Neuronal stem cell (in vitro differentiated cells): ENCODE data around the gene DLG2.

Source experiments
- DNase-seq: peaks from one replicate; pipeline ENCODE4 v3.0.0-alpha.2; 2013; ENCODE audit warnings: low spot score
- H2AFZ ChIP-seq: one replicate; pipeline ENCODE4 v1.6.1; 2013; ENCODE audit warnings: mild to moderate bottlenecking, low read length, inconsistent platforms
- H2AK5ac ChIP-seq: 2 replicates; pipeline ENCODE4 v1.6.1; 2013; ENCODE audit warnings: low read depth, mild to moderate bottlenecking, inconsistent platforms, low read length, moderate library complexity, mixed read lengths
- H2BK120ac ChIP-seq: 2 replicates; pipeline ENCODE4 v1.6.1; 2013; ENCODE audit warnings: low read depth, mild to moderate bottlenecking, inconsistent platforms, low read length, moderate library complexity, mixed read lengths
- H2BK12ac ChIP-seq: one replicate; pipeline ENCODE4 v1.6.1; 2013; ENCODE audit warnings: low read length, inconsistent platforms
- H2BK15ac ChIP-seq: 2 replicates; pipeline ENCODE4 v1.6.1; 2013; ENCODE audit warnings: mild to moderate bottlenecking, low read length, inconsistent platforms, mixed read lengths
- H2BK5ac ChIP-seq: one replicate; pipeline ENCODE4 v1.6.1; 2013; ENCODE audit warnings: inconsistent platforms, mild to moderate bottlenecking, low read length, moderate library complexity
- H3K14ac ChIP-seq: one replicate; pipeline ENCODE4 v1.6.1; 2013; ENCODE audit warnings: low read length, inconsistent platforms
- H3K18ac ChIP-seq: 2 replicates; pipeline ENCODE4 v1.6.1; 2013; ENCODE audit warnings: low read length, inconsistent platforms
- H3K23ac ChIP-seq: 2 replicates; pipeline ENCODE4 v1.6.1; 2013; ENCODE audit warnings: low read depth, mild to moderate bottlenecking, mixed read lengths, low read length, inconsistent platforms; ENCODE audit not compliant: poor library complexity
- H3K27ac ChIP-seq: replicated peaks from 3 replicates; pipeline ENCODE4 v1.5.1; 2013; ENCODE audit warnings: low read length, inconsistent platforms
- H3K27me3 ChIP-seq, 3 experiments: 2 replicates each; pipeline ENCODE4 v1.6.1; 2013; ENCODE audit warnings: low read length in 3 of 3, mild to moderate bottlenecking in 2 of 3, inconsistent platforms in 1 of 3, low read depth in 1 of 3, mixed read lengths in 1 of 3, moderate library complexity in 1 of 3; ENCODE audit not compliant: control insufficient read depth in 3 of 3, insufficient read depth in 3 of 3
- H3K36me3 ChIP-seq, 2 donors: replicated peaks in 1 of 2; 2 replicates each; pipeline ENCODE4 v1.6.1; 2013; ENCODE audit warnings: low read length in 2 of 2; ENCODE audit not compliant: control insufficient read depth in 2 of 2, insufficient read depth in 2 of 2
- H3K4ac ChIP-seq: 2 replicates; pipeline ENCODE4 v1.6.1; 2013; ENCODE audit warnings: inconsistent platforms, mild to moderate bottlenecking, low read length, moderate library complexity
- H3K4me1 ChIP-seq, 2 donors: 1 replicate in 1 of 2; 2 replicates in 1 of 2; pipeline ENCODE4 v1.6.1; 2013; ENCODE audit warnings: low read length in 2 of 2, low read depth in 1 of 2; ENCODE audit not compliant: control insufficient read depth in 2 of 2, insufficient read depth in 1 of 2
- H3K4me2 ChIP-seq: one replicate; pipeline ENCODE4 v1.6.1; 2013; ENCODE audit warnings: mild to moderate bottlenecking, low read length, inconsistent platforms; ENCODE audit not compliant: insufficient read depth, poor library complexity, severe bottlenecking
- H3K4me3 ChIP-seq, 2 donors: 2 replicates each; pipeline ENCODE4 v1.5.1; 2013; ENCODE audit warnings: low read length in 2 of 2, mild to moderate bottlenecking in 2 of 2, inconsistent platforms in 1 of 2, moderate library complexity in 1 of 2
- H3K79me1 ChIP-seq: one replicate; pipeline ENCODE4 v1.6.1; 2013; ENCODE audit warnings: low read depth, mild to moderate bottlenecking, inconsistent platforms, low read length, moderate library complexity
- H3K9ac ChIP-seq: one replicate; pipeline ENCODE4 v1.6.1; 2013; ENCODE audit warnings: mild to moderate bottlenecking, low read depth, low read length, inconsistent platforms; ENCODE audit not compliant: poor library complexity
- H3K9me3 ChIP-seq, 2 donors: replicated peaks in 1 of 2; 2 replicates each; pipeline versions ENCODE3 to v1.6.1; 2013; ENCODE audit warnings: low read length in 2 of 2, mild to moderate bottlenecking in 2 of 2, inconsistent platforms in 1 of 2, low read depth in 1 of 2, mixed read lengths in 1 of 2, moderate library complexity in 1 of 2; ENCODE audit not compliant: control insufficient read depth in 2 of 2, insufficient read depth in 1 of 2
- H4K8ac ChIP-seq: one replicate; pipeline ENCODE4 v1.6.1; 2013; ENCODE audit warnings: low read depth, mild to moderate bottlenecking, inconsistent platforms, low read length, moderate library complexity
- H4K91ac ChIP-seq: one replicate; pipeline ENCODE4 v1.6.1; 2013; ENCODE audit warnings: low read length, low read depth, mild to moderate bottlenecking, inconsistent platforms; ENCODE audit not compliant: poor library complexity
- WGBS, 2 donors: extraction: QIAGEN DNeasy Blood & Tissue Kit; methylation state at CpG; one replicate each; pipeline ENCODE4 v1.1.7; 2013; ENCODE audit warnings: missing lambda C conversion rate in 2 of 2, mixed read lengths in 1 of 2; ENCODE audit not compliant: insufficient read length in 2 of 2, insufficient replicate concordance in 1 of 2; ENCODE audit errors: extremely low coverage in 2 of 2; 5-methylcytosine and 5-hydroxymethylcytosine counted together

The DLG2 gene

DNA sequence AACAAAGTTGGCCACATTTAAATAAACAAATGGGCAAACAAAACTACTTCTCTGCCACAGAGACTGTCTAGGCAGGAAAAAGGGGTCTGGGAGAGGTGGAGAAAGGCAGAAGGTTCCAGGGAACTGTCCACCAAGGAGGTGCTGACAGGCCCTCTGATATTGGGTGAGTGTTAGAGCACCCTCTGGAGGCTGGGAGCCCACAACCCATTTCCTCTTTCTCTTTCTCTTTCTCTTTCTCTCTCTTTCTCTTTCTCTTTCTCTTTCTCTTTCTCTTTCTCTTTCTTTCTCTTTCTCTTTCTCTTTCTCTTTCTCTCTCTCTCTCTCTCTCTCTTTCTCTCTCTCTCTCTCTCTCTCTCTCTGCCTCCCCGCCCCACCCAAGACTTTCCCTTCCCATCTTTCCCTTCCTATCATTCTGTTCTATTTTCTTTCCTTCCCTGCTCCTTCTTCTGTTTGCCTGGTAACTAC lies 912.8 kb downstream of the DLG2 start:
- H3K4me1 ChIP-seq, result no peaks in the 10 kb centered on the region
- no peak overlapping the region for H4K91ac ChIP-seq
- no peak overlapping the region for H2BK120ac ChIP-seq
- H3K4ac ChIP-seq, result no peak overlapping the region
- H3K36me3 ChIP-seq, result no peaks in the 10 kb centered on the region
- H2BK12ac ChIP-seq, result no peak overlapping the region
- H2BK5ac ChIP-seq, result no peak overlapping the region
- no peak overlapping the region for H2AFZ ChIP-seq
- WGBS, 2 donors, result no CpG with 5 or more reads among the region's 1 CpG
- H3K9ac ChIP-seq, result no peak overlapping the region
- peaks cover 0 to 18% (median 0%) of the 10 kb centered on the region in 3 experiments for H3K27me3 ChIP-seq
- H3K4me2 ChIP-seq, result no peak overlapping the region
- H3K23ac ChIP-seq, result no peak overlapping the region
- H3K9me3 ChIP-seq, result no peaks in the 10 kb centered on the region
- no peak overlapping the region for H2AK5ac ChIP-seq
- no peaks in the 10 kb centered on the region for H3K79me1 ChIP-seq
- H3K4me3 ChIP-seq, result no peak overlapping the region
- H3K14ac ChIP-seq, result no peak overlapping the region
- H2BK15ac ChIP-seq, result no peak overlapping the region
- H3K27ac ChIP-seq, result no peak overlapping the region
- peak; percentile 70 for DNase-seq
- H3K18ac ChIP-seq, result no peak overlapping the region
- H4K8ac ChIP-seq, result no peak overlapping the region

GRCh38 chr11:84691830-84692229 lies 935.3 kb downstream of the DLG2 start:
- no peak overlapping the region for H2BK5ac ChIP-seq
- no peak overlapping the region for H3K9ac ChIP-seq
- no peak overlapping the region for H3K18ac ChIP-seq
- no peaks in the 10 kb centered on the region for H3K79me1 ChIP-seq
- peaks cover 1 to 8% of the 10 kb centered on the region in 2 donors for H3K4me1 ChIP-seq
- H2AK5ac ChIP-seq, result no peak overlapping the region
- DNase-seq, result peak; percentile 56
- H3K9me3 ChIP-seq, result no peaks in the 10 kb centered on the region
- H3K14ac ChIP-seq, result no peak overlapping the region
- H2BK12ac ChIP-seq, result no peak overlapping the region
- no peaks in the 10 kb centered on the region for H3K27me3 ChIP-seq
- no peak overlapping the region for H4K8ac ChIP-seq
- WGBS, 2 donors, result no CpG with 5 or more reads among the region's 4 CpGs
- H3K23ac ChIP-seq, result no peak overlapping the region
- H3K4ac ChIP-seq, result no peak overlapping the region
- H2AFZ ChIP-seq, result peak overlapping the region; percentile 53
- H3K27ac ChIP-seq, result peak overlapping the region; percentile 78
- H3K4me2 ChIP-seq, result no peak overlapping the region
- H3K4me3 ChIP-seq, result no peak overlapping the region
- no peak overlapping the region for H2BK120ac ChIP-seq
- H3K36me3 ChIP-seq, result no peaks in the 10 kb centered on the region
- no peak overlapping the region for H4K91ac ChIP-seq
- no peak overlapping the region for H2BK15ac ChIP-seq

GRCh38 chr11:84687433-84687832 lies 939.7 kb downstream of the DLG2 start:
- Histone ChIP-seq H3K4me1 (peaks cover 4 to 6% of the 10 kb centered on the region in 2 donors), H3K27ac (no peak overlapping the region), H3K14ac (no peak overlapping the region), H3K79me1 (no peaks in the 10 kb centered on the region), H2BK12ac (no peak overlapping the region), H2BK15ac (no peak overlapping the region), H2BK120ac (no peak overlapping the region), H3K4me3 (no peak overlapping the region), H3K4ac (no peak overlapping the region), H2AFZ (no peak overlapping the region), H3K4me2 (no peak overlapping the region), H3K9ac (no peak overlapping the region), H3K36me3 (no peaks in the 10 kb centered on the region), H3K23ac (no peak overlapping the region), H2AK5ac (no peak overlapping the region), H2BK5ac (no peak overlapping the region), H3K18ac (no peak overlapping the region), H3K27me3 (no peaks in the 10 kb centered on the region), H4K91ac (no peak overlapping the region), H4K8ac (no peak overlapping the region), H3K9me3 (no peaks in the 10 kb centered on the region)
- no peak for DNase-seq

DNA sequence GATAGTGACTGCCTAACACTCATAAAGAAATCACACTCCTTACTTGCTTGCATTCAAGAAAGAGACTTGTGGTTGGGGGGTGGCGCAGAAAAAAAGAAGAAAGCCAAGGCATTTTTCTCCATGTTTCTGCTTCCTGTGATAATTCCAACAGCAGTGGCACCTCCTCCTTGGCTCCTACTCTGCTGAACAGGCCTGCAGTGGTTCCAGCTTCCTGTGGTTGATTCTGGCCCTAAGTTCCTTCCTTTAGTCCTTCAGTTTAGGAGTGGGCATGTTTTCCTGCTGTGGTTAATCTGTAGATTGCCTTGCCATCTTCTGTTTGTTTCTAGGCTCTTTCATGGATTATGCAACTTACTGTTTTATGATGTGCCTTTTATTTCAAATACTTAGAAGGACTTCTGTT lies 940.4 kb downstream of the DLG2 start:
- Histone ChIP-seq H3K9ac (no peak overlapping the region), H3K18ac (no peak overlapping the region), H3K4ac (no peak overlapping the region), H3K4me1 (peaks cover 2 to 7% of the 10 kb centered on the region in 2 donors), H3K23ac (no peak overlapping the region), H3K14ac (no peak overlapping the region), H4K8ac (no peak overlapping the region), H3K4me2 (no peak overlapping the region), H2BK120ac (no peak overlapping the region), H3K4me3 (no peak overlapping the region), H3K9me3 (no peaks in the 10 kb centered on the region), H3K27ac (no peak overlapping the region), H2AFZ (no peak overlapping the region), H2AK5ac (no peak overlapping the region), H2BK15ac (no peak overlapping the region), H2BK5ac (no peak overlapping the region), H4K91ac (no peak overlapping the region), H3K36me3 (no peaks in the 10 kb centered on the region), H2BK12ac (no peak overlapping the region), H3K27me3 (no peaks in the 10 kb centered on the region), H3K79me1 (no peaks in the 10 kb centered on the region)
- WGBS, 2 donors, result no CpG with 5 or more reads among the region's 1 CpG
- DNase-seq, result no peak
